HEK293T (cell line): ENCODE results near the gene CHD3.
A peak's percentile ranks its signal among the peaks of the same experiment; 100 is the strongest.

Experiments used
- CTCF ChIA-PET: fragments of 350-600 bp; formaldehyde crosslinking; extraction: SDS; loops from one replicate; lab custom pipeline; 2021; ENCODE audit warnings: antibody characterized with exemption, inconsistent platforms; lab: Yijun Ruan, JAX
- POLR2A ChIA-PET: fragments of 350-600 bp; formaldehyde crosslinking; extraction: SDS; loops from one replicate; lab custom pipeline; 2020; ENCODE audit warnings: antibody characterized with exemption, inconsistent platforms; lab: Yijun Ruan, JAX
- DNase-seq: peaks from one replicate; pipeline ENCODE4 v3.0.0; 2012; ENCODE audit warnings: mixed read lengths; ENCODE audit errors: extremely low spot score
- ARNT ChIP-seq: fragments of 450-650 bp; IDR thresholded peaks from 2 replicates; pipeline ENCODE4 v1.6.1; 2017; ENCODE audit warnings: mild to moderate bottlenecking
- BHLHE40 ChIP-seq: fragments of 450-650 bp; IDR thresholded peaks from 2 replicates; pipeline ENCODE4 v1.6.1; 2016; ENCODE audit warnings: mild to moderate bottlenecking, moderate library complexity, borderline replicate concordance
- CTBP1 ChIP-seq: fragments of 450-650 bp; IDR thresholded peaks from 2 replicates; pipeline ENCODE4 v1.6.1; 2016; ENCODE audit warnings: borderline replicate concordance
- ELF4 ChIP-seq: fragments of 450-650 bp; IDR thresholded peaks from 2 replicates; pipeline ENCODE4 v1.6.1; 2017; ENCODE audit warnings: antibody characterized with exemption
- FOXA1 ChIP-seq: fragments of 450-650 bp; IDR thresholded peaks from 2 replicates; pipeline ENCODE4 v1.6.1; 2016; ENCODE audit warnings: mild to moderate bottlenecking
- FOXK2 ChIP-seq: fragments of 450-650 bp; IDR thresholded peaks from 2 replicates; pipeline ENCODE4 v1.6.1; 2016; ENCODE audit warnings: mild to moderate bottlenecking
- FOXM1 ChIP-seq: fragments of 450-650 bp; IDR thresholded peaks from 2 replicates; pipeline ENCODE4 v1.6.1; 2017; ENCODE audit warnings: mild to moderate bottlenecking, borderline replicate concordance
- HDGF ChIP-seq: fragments of 450-650 bp; IDR thresholded peaks from 2 replicates; pipeline ENCODE4 v1.6.1; 2017; ENCODE audit warnings: antibody characterized with exemption, borderline replicate concordance
- L3MBTL2 ChIP-seq: fragments of 450-650 bp; conservative IDR thresholded peaks from 2 replicates; pipeline ENCODE4 v1.6.1; 2016; ENCODE audit warnings: mild to moderate bottlenecking
- LEF1 ChIP-seq: fragments of 450-650 bp; IDR thresholded peaks from 2 replicates; pipeline ENCODE4 v1.6.1; 2017; ENCODE audit warnings: mild to moderate bottlenecking, borderline replicate concordance
- NFRKB ChIP-seq: fragments of 450-650 bp; IDR thresholded peaks from 2 replicates; pipeline ENCODE4 v1.6.1; 2016; ENCODE audit warnings: mild to moderate bottlenecking, moderate library complexity
- SP1 ChIP-seq: fragments of 450-650 bp; IDR thresholded peaks from 2 replicates; pipeline ENCODE4 v1.6.1; 2017
- SUZ12 ChIP-seq: fragments of 450-650 bp; IDR thresholded peaks from 2 replicates; pipeline ENCODE4 v1.6.1; 2016; ENCODE audit warnings: mild to moderate bottlenecking
- TARDBP ChIP-seq: fragments of 450-650 bp; IDR thresholded peaks from 2 replicates; pipeline ENCODE4 v1.6.1; 2016
- ZNF384 ChIP-seq: fragments of 450-650 bp; IDR thresholded peaks from 2 replicates; pipeline ENCODE4 v1.6.1; 2016
- TF ChIP-seq, protein P1 (sequence below): fragments of 450-650 bp; IDR thresholded peaks from 2 replicates; pipeline ENCODE4 v1.6.1; 2016

CHD3 gene

DNA sequence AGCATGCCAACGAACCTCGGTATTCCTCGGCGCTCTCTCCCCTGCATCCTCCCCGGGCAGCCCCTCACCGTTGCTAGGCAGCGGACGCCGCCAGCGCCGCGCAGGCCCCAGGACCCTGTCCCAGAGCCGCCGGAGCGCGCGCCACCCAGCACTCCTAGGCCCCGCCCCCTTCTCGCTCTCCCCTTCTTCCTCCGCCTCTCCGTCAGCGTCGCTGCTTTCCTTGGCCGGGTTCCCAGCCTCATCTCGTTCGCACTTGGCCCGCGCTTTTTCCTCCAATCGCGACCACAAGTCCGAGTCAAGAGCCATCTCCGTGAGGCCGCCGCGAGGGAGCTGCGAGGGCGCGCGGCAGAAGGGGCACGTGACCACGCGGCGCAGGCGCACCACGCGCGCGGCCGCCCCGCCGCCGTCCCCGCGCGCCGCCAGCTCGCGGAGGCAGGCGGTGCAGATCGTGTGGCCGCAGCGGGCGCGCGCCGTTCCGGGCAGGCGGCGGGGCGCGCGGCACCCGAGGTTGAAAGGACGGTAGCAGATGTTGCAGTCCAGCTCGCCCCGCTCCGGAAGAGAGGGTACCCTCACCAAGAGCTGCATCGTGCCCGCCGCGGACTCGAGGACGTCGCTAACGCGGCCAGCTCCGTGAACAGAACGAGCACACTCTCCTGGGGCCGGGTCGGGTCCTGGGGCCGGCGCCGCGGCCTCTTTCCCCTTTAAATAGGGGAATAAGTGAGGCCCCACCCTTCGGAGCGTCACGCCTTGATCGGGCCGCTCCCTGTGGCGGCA, 27.2 kb downstream of the CHD3 start, which contains the start of gene RNF227:
Gene RNF227, minus strand, starts transcription at position 679 of the 774 bp plus-strand sequence. Its CDS starts 94 bp downstream, at position 585.
- TF ChIP-seq FOXK2 (no peak), ELF4 (no peak), FOXM1 (peak; percentile 64; the same call in 1 of the 2 replicates), L3MBTL2 (peak; percentile 98)
- DNase-seq, result peak; percentile 83
- ChIA-PET CTCF (interaction anchor here (1.1 to 2.8 kb wide), 3 partner anchors 74 to 142 kb away, joined by 3 to 14 read pairs (median 7); no protein-coding TSS in a partner anchor), POLR2A (interaction anchor here (0.7 to 6.0 kb wide), 22 partner anchors 9 to 295 kb away, joined by 3 to 69 read pairs (median 4); partner anchors contain the start of genes AURKB, CNTROB, KDM6B and NAA38)

DNA sequence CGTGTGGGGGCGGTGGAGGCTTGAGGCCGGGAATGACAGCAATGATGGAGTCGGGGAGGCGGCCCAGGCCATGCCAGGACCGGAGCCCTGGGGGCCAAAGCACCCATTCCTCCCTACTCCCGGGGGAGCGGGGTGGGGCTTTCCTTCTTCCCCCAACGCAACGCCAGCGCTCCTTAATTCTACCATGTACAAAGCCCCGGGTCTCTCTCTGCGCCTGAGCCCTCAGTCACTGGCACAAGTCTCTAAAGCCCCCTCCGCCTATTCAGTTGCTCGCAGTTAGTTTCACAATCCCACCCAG, 27.7 kb downstream of the CHD3 start:
- TF ChIP-seq SP1, result no peak
- POLR2A ChIA-PET, result interaction anchor here (0.7 to 6.0 kb wide), 20 partner anchors 9 to 99 kb away, joined by 3 to 69 read pairs (median 4); partner anchors contain the start of genes CNTROB, KDM6B, NAA38 and TRAPPC1
- CTCF ChIA-PET, result interaction anchor here (1.1 to 2.8 kb wide), 3 partner anchors 74 to 141 kb away, joined by 3 to 14 read pairs (median 7); no protein-coding TSS in a partner anchor
- no peak for DNase-seq

GRCh38 chr17:7916808-7917207, 28.2 kb downstream of the CHD3 start:
- ChIA-PET CTCF (interaction anchor here (1.0 to 2.8 kb wide), 4 partner anchors 66 to 141 kb away, joined by 3 to 14 read pairs (median 5); no protein-coding TSS in a partner anchor), POLR2A (interaction anchor here (1.1 to 6.0 kb wide), 7 partner anchors 8 to 68 kb away, joined by 3 to 69 read pairs (median 4); partner anchors contain the start of genes CNTROB and TRAPPC1)
- no peak for DNase-seq

GRCh38 chr17:7922269-7922844, 33.8 kb downstream of the CHD3 start:
- POLR2A ChIA-PET, result interaction anchor here (1.0 to 1.4 kb wide), 2 partner anchors 9 to 10 kb away, joined by 4 to 6 read pairs; partner anchors contain the start of genes CNTROB and TRAPPC1
- no peak for DNase-seq
- no peak for TF ChIP-seq BHLHE40
- no peak for TF ChIP-seq SUZ12
- TF ChIP-seq FOXA1, result no peak
- TF ChIP-seq L3MBTL2, result no peak
- TF ChIP-seq, protein P1, sequence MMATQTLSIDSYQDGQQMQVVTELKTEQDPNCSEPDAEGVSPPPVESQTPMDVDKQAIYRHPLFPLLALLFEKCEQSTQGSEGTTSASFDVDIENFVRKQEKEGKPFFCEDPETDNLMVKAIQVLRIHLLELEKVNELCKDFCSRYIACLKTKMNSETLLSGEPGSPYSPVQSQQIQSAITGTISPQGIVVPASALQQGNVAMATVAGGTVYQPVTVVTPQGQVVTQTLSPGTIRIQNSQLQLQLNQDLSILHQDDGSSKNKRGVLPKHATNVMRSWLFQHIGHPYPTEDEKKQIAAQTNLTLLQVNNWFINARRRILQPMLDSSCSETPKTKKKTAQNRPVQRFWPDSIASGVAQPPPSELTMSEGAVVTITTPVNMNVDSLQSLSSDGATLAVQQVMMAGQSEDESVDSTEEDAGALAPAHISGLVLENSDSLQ, result no peak
- TF ChIP-seq NFRKB, result no peak
- TF ChIP-seq ELF4, result no peak
- TF ChIP-seq ARNT, result no peak
- no peak for TF ChIP-seq FOXM1
- TF ChIP-seq TARDBP, result no peak
- TF ChIP-seq HDGF, result no peak
- no peak for TF ChIP-seq ZNF384
- no peak for TF ChIP-seq SP1
- no peak for TF ChIP-seq CTBP1
- no peak for TF ChIP-seq LEF1
- CTCF ChIA-PET, result no interaction called here

More at GRCh38 chr17:7916808-7917207, 28.2 kb downstream of the CHD3 start:
- TF ChIP-seq BHLHE40 (no peak), FOXM1 (no peak)

- ChIA-PET POLR2A (interaction anchor here (1.4 kb wide), 1 partner anchor 9 kb away, joined by 6 read pairs; the partner anchor contains the start of genes CNTROB and TRAPPC1), CTCF (no interaction called here)
- TF ChIP-seq FOXK2 (no peak), SP1 (no peak), ZNF384 (no peak), FOXA1 (no peak), FOXM1 (no peak), CTBP1 (no peak), ELF4 (no peak), BHLHE40 (no peak)
- TF ChIP-seq, protein P1, result no peak
- no peak for DNase-seq
These were observed 34.4 kb downstream of the CHD3 start for GRCh38 chr17:7922845-7923628.

- TF ChIP-seq TARDBP (no peak), FOXA1 (no peak), CTBP1 (no peak), FOXM1 (no peak), FOXK2 (no peak), HDGF (no peak), NFRKB (no peak), ARNT (no peak), ELF4 (no peak)
- TF ChIP-seq, protein P1, result no peak
- CTCF ChIA-PET, result no interaction called here
- DNase-seq, result no peak
- POLR2A ChIA-PET, result no interaction called here
These were observed 39.0 kb downstream of the CHD3 start for GRCh38 chr17:7927596-7927995.
